ENCODE results near the gene MARS1.

- TF ChIP-seq POLR2A (IDR thresholded peaks at IDR 0.05): no peak
- TF ChIP-seq, protein P1, sequence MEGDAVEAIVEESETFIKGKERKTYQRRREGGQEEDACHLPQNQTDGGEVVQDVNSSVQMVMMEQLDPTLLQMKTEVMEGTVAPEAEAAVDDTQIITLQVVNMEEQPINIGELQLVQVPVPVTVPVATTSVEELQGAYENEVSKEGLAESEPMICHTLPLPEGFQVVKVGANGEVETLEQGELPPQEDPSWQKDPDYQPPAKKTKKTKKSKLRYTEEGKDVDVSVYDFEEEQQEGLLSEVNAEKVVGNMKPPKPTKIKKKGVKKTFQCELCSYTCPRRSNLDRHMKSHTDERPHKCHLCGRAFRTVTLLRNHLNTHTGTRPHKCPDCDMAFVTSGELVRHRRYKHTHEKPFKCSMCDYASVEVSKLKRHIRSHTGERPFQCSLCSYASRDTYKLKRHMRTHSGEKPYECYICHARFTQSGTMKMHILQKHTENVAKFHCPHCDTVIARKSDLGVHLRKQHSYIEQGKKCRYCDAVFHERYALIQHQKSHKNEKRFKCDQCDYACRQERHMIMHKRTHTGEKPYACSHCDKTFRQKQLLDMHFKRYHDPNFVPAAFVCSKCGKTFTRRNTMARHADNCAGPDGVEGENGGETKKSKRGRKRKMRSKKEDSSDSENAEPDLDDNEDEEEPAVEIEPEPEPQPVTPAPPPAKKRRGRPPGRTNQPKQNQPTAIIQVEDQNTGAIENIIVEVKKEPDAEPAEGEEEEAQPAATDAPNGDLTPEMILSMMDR (IDR thresholded peaks at IDR 0.05): no peak
Measured at GRCh38 chr12:57485695-57486094, 2.2 kb upstream of the MARS1 start.
